ENCODE measurements around the gene RANBP1. TPM values are rescaled to one million over a fixed set of nuclear protein-coding genes. Genes with fewer than 3 reads are reported as not detected.

The RANBP1 gene
- total and polyA plus RNA-seq, 9 of the 15 experiments (the other 6 are each of a cell fraction or from before 2014, with no cell fraction given) = 162 to 2,891 (median 1,289) TPM

DNA sequence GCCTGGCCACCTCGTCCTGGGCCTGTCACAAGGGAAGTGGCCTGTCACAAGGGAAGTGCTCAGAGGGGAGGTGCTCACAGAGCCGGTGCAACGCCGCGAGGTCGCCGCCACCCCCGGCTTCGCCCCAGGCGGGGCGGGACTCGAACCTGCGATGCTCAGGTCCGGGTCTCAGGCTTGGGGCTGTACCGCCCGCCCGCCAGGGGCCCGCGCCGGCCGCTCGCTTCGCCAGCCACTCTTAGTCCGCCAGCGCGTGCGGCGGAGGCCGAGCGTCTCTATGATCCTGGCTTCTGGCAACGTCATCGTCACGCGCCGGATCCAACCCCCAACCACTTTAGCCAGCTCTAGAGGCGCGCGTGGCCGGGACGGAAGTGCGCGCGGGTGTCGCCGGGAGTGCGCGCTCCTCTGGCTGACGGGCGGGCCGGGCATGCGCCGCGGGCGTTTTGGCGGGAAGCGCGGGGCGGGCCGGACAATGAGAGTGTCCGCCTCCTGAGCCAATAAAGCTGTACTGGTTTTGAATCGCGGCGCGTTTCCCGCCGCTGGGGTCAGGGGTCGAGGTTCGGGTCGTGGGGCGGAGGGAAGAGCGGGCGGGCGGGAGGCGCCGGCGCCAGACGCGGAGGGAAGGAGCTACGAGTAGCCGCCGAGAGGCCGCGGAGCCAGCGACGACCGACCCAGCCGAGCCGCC is 1.2 kb downstream of the RANBP1 start, which contains the start of gene TRMT2A (continued):
- no peak for TF ChIP-seq MCM5 (IDR thresholded peaks at IDR 0.05; ENCODE audit: low read depth)
- peak; percentile 97 to 100 for TF ChIP-seq MAZ (CRISPR knock-in tag; conservative IDR thresholded peaks at IDR 0.05 in 1 of 2, IDR thresholded peaks at IDR 0.05 in 1 of 2)
- TF ChIP-seq RFX7 (CRISPR knock-in tag; IDR thresholded peaks at IDR 0.05) = peak; percentile 57; the same call in 1 of the 2 replicates
- no peak for TF ChIP-seq GABPA (tag; conservative IDR thresholded peaks at IDR 0.05; ENCODE audit: low read depth)
- TF ChIP-seq, protein P1, sequence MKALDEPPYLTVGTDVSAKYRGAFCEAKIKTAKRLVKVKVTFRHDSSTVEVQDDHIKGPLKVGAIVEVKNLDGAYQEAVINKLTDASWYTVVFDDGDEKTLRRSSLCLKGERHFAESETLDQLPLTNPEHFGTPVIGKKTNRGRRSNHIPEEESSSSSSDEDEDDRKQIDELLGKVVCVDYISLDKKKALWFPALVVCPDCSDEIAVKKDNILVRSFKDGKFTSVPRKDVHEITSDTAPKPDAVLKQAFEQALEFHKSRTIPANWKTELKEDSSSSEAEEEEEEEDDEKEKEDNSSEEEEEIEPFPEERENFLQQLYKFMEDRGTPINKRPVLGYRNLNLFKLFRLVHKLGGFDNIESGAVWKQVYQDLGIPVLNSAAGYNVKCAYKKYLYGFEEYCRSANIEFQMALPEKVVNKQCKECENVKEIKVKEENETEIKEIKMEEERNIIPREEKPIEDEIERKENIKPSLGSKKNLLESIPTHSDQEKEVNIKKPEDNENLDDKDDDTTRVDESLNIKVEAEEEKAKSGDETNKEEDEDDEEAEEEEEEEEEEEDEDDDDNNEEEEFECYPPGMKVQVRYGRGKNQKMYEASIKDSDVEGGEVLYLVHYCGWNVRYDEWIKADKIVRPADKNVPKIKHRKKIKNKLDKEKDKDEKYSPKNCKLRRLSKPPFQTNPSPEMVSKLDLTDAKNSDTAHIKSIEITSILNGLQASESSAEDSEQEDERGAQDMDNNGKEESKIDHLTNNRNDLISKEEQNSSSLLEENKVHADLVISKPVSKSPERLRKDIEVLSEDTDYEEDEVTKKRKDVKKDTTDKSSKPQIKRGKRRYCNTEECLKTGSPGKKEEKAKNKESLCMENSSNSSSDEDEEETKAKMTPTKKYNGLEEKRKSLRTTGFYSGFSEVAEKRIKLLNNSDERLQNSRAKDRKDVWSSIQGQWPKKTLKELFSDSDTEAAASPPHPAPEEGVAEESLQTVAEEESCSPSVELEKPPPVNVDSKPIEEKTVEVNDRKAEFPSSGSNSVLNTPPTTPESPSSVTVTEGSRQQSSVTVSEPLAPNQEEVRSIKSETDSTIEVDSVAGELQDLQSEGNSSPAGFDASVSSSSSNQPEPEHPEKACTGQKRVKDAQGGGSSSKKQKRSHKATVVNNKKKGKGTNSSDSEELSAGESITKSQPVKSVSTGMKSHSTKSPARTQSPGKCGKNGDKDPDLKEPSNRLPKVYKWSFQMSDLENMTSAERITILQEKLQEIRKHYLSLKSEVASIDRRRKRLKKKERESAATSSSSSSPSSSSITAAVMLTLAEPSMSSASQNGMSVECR (CRISPR knock-in tag; IDR thresholded peaks at IDR 0.05) = no peak
- 0 out of 2 replicates have a peak, but pooled peaks have one; percentile 91 for TF ChIP-seq SUPT5H (IDR thresholded peaks at IDR 0.05)
- TF ChIP-seq KLF6 (CRISPR knock-in tag; IDR thresholded peaks at IDR 0.05; ENCODE audit: borderline replicate concordance) = peak; percentile 45; the same call in 1 of the 2 replicates
- TF ChIP-seq JUN (IDR thresholded peaks at IDR 0.05; ENCODE audit: borderline replicate concordance, low read depth, low read length) = peak; percentile 98
- TF ChIP-seq JUN (CRISPR knock-in tag; IDR thresholded peaks at IDR 0.05; ENCODE audit: borderline replicate concordance) = no peak
- no peak for TF ChIP-seq MCM3 (IDR thresholded peaks at IDR 0.05)
- peak; percentile 80; the same call in 1 of the 2 replicates for TF ChIP-seq HDAC2 (IDR thresholded peaks at IDR 0.05)
- TF ChIP-seq NFE2 (IDR thresholded peaks at IDR 0.05; ENCODE audit: low read depth) = peak; percentile 88
- TF ChIP-seq, protein P2, sequence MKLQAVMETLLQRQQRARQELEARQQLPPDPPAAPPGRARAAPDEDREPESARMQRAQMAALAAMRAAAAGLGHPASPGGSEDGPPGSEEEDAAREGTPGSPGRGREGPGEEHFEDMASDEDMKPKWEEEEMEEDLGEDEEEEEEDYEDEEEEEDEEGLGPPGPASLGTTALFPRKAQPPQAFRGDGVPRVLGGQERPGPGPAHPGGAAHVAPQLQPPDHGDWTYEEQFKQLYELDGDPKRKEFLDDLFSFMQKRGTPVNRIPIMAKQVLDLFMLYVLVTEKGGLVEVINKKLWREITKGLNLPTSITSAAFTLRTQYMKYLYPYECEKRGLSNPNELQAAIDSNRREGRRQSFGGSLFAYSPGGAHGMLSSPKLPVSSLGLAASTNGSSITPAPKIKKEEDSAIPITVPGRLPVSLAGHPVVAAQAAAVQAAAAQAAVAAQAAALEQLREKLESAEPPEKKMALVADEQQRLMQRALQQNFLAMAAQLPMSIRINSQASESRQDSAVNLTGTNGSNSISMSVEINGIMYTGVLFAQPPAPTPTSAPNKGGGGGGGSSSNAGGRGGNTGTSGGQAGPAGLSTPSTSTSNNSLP (IDR thresholded peaks at IDR 0.05; ENCODE audit: borderline replicate concordance, low read depth, low read length) = peak; percentile 91
- peak; percentile 88 for TF ChIP-seq BCOR (IDR thresholded peaks at IDR 0.05)
- TF ChIP-seq POLR2A (conservative IDR thresholded peaks at IDR 0.05) = peak; percentile 90
- TF ChIP-seq BRD4 (IDR thresholded peaks at IDR 0.05) = peak; percentile 99
- no peak for TF ChIP-seq ZNF354B (CRISPR knock-in tag; IDR thresholded peaks at IDR 0.05)
- TF ChIP-seq, protein P3, sequence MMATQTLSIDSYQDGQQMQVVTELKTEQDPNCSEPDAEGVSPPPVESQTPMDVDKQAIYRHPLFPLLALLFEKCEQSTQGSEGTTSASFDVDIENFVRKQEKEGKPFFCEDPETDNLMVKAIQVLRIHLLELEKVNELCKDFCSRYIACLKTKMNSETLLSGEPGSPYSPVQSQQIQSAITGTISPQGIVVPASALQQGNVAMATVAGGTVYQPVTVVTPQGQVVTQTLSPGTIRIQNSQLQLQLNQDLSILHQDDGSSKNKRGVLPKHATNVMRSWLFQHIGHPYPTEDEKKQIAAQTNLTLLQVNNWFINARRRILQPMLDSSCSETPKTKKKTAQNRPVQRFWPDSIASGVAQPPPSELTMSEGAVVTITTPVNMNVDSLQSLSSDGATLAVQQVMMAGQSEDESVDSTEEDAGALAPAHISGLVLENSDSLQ (IDR thresholded peaks at IDR 0.05) = no peak
- peak; percentile 91 for TF ChIP-seq ETV1 (tag; conservative IDR thresholded peaks at IDR 0.05; ENCODE audit: low read depth)
- peak; percentile 52; the same call in 1 of the 2 replicates for TF ChIP-seq HIVEP1 (CRISPR knock-in tag; IDR thresholded peaks at IDR 0.05)
- peak in 1 of 2 experiments; percentile 85; a peak in 2 of 4 replicates for TF ChIP-seq TEAD1 (CRISPR knock-in tag; IDR thresholded peaks at IDR 0.05)
- TF ChIP-seq SAP30 (IDR thresholded peaks at IDR 0.05; ENCODE audit: borderline replicate concordance, insufficient read depth, low read depth, low read length, poor library complexity, severe bottlenecking) = no peak

Data from K562 (cell line).